Neuronal stem cell (in vitro differentiated cells): ENCODE measurements around the gene TMEM9.
A peak's percentile ranks its signal among the peaks of the same experiment; 100 is the strongest.

Experiments
- DNase-seq: peaks from one replicate; pipeline ENCODE4 v3.0.0-alpha.2; 2013; ENCODE audit warnings: low spot score
- H2AFZ ChIP-seq: one replicate; pipeline ENCODE4 v1.6.1; 2013; ENCODE audit warnings: mild to moderate bottlenecking, low read length, inconsistent platforms
- H2AK5ac ChIP-seq: 2 replicates; pipeline ENCODE4 v1.6.1; 2013; ENCODE audit warnings: low read depth, mild to moderate bottlenecking, inconsistent platforms, low read length, moderate library complexity, mixed read lengths
- H2BK120ac ChIP-seq: 2 replicates; pipeline ENCODE4 v1.6.1; 2013; ENCODE audit warnings: low read depth, mild to moderate bottlenecking, inconsistent platforms, low read length, moderate library complexity, mixed read lengths
- H2BK12ac ChIP-seq: one replicate; pipeline ENCODE4 v1.6.1; 2013; ENCODE audit warnings: low read length, inconsistent platforms
- H2BK15ac ChIP-seq: 2 replicates; pipeline ENCODE4 v1.6.1; 2013; ENCODE audit warnings: mild to moderate bottlenecking, low read length, inconsistent platforms, mixed read lengths
- H2BK5ac ChIP-seq: one replicate; pipeline ENCODE4 v1.6.1; 2013; ENCODE audit warnings: inconsistent platforms, mild to moderate bottlenecking, low read length, moderate library complexity
- H3K14ac ChIP-seq: one replicate; pipeline ENCODE4 v1.6.1; 2013; ENCODE audit warnings: low read length, inconsistent platforms
- H3K18ac ChIP-seq: 2 replicates; pipeline ENCODE4 v1.6.1; 2013; ENCODE audit warnings: low read length, inconsistent platforms
- H3K23ac ChIP-seq: 2 replicates; pipeline ENCODE4 v1.6.1; 2013; ENCODE audit warnings: low read depth, mild to moderate bottlenecking, mixed read lengths, low read length, inconsistent platforms; ENCODE audit not compliant: poor library complexity
- H3K27ac ChIP-seq: replicated peaks from 3 replicates; pipeline ENCODE4 v1.5.1; 2013; ENCODE audit warnings: low read length, inconsistent platforms
- H3K27me3 ChIP-seq, 3 experiments: 2 replicates each; pipeline ENCODE4 v1.6.1; 2013; ENCODE audit warnings: low read length in 3 of 3, mild to moderate bottlenecking in 2 of 3, inconsistent platforms in 1 of 3, low read depth in 1 of 3, mixed read lengths in 1 of 3, moderate library complexity in 1 of 3; ENCODE audit not compliant: control insufficient read depth in 3 of 3, insufficient read depth in 3 of 3
- H3K36me3 ChIP-seq, 2 donors: replicated peaks in 1 of 2; 2 replicates each; pipeline ENCODE4 v1.6.1; 2013; ENCODE audit warnings: low read length in 2 of 2; ENCODE audit not compliant: control insufficient read depth in 2 of 2, insufficient read depth in 2 of 2
- H3K4ac ChIP-seq: 2 replicates; pipeline ENCODE4 v1.6.1; 2013; ENCODE audit warnings: inconsistent platforms, mild to moderate bottlenecking, low read length, moderate library complexity
- H3K4me1 ChIP-seq, 2 donors: 1 replicate in 1 of 2; 2 replicates in 1 of 2; pipeline ENCODE4 v1.6.1; 2013; ENCODE audit warnings: low read length in 2 of 2, low read depth in 1 of 2; ENCODE audit not compliant: control insufficient read depth in 2 of 2, insufficient read depth in 1 of 2
- H3K4me2 ChIP-seq: one replicate; pipeline ENCODE4 v1.6.1; 2013; ENCODE audit warnings: mild to moderate bottlenecking, low read length, inconsistent platforms; ENCODE audit not compliant: insufficient read depth, poor library complexity, severe bottlenecking
- H3K4me3 ChIP-seq, 2 donors: 2 replicates each; pipeline ENCODE4 v1.5.1; 2013; ENCODE audit warnings: low read length in 2 of 2, mild to moderate bottlenecking in 2 of 2, inconsistent platforms in 1 of 2, moderate library complexity in 1 of 2
- H3K79me1 ChIP-seq: one replicate; pipeline ENCODE4 v1.6.1; 2013; ENCODE audit warnings: low read depth, mild to moderate bottlenecking, inconsistent platforms, low read length, moderate library complexity
- H3K9ac ChIP-seq: one replicate; pipeline ENCODE4 v1.6.1; 2013; ENCODE audit warnings: mild to moderate bottlenecking, low read depth, low read length, inconsistent platforms; ENCODE audit not compliant: poor library complexity
- H3K9me3 ChIP-seq, 2 donors: replicated peaks in 1 of 2; 2 replicates each; pipeline versions ENCODE3 to v1.6.1; 2013; ENCODE audit warnings: low read length in 2 of 2, mild to moderate bottlenecking in 2 of 2, inconsistent platforms in 1 of 2, low read depth in 1 of 2, mixed read lengths in 1 of 2, moderate library complexity in 1 of 2; ENCODE audit not compliant: control insufficient read depth in 2 of 2, insufficient read depth in 1 of 2
- H4K8ac ChIP-seq: one replicate; pipeline ENCODE4 v1.6.1; 2013; ENCODE audit warnings: low read depth, mild to moderate bottlenecking, inconsistent platforms, low read length, moderate library complexity
- H4K91ac ChIP-seq: one replicate; pipeline ENCODE4 v1.6.1; 2013; ENCODE audit warnings: low read length, low read depth, mild to moderate bottlenecking, inconsistent platforms; ENCODE audit not compliant: poor library complexity
- WGBS, 2 donors: extraction: QIAGEN DNeasy Blood & Tissue Kit; methylation state at CpG; one replicate each; pipeline ENCODE4 v1.1.7; 2013; ENCODE audit warnings: missing lambda C conversion rate in 2 of 2, mixed read lengths in 1 of 2; ENCODE audit not compliant: insufficient read length in 2 of 2, insufficient replicate concordance in 1 of 2; ENCODE audit errors: extremely low coverage in 2 of 2; 5-methylcytosine and 5-hydroxymethylcytosine counted together

The TMEM9 gene

GRCh38 chr1:201141418-201141817, 12.9 kb downstream of the TMEM9 start:
- H3K9me3 ChIP-seq: no peaks in the 10 kb centered on the region
- H3K23ac ChIP-seq: no peak overlapping the region
- no peak overlapping the region for H3K4ac ChIP-seq
- H3K79me1 ChIP-seq: no peaks in the 10 kb centered on the region
- H3K9ac ChIP-seq: no peak overlapping the region
- no peak overlapping the region for H3K18ac ChIP-seq
- no peak overlapping the region for H2BK15ac ChIP-seq
- no peak overlapping the region for H4K8ac ChIP-seq
- peaks cover 66 to 100% of the 10 kb centered on the region in 2 donors for H3K36me3 ChIP-seq
- H2AFZ ChIP-seq: no peak overlapping the region
- no peaks in the 10 kb centered on the region for H3K27me3 ChIP-seq
- no peak overlapping the region for H2BK5ac ChIP-seq
- no peak overlapping the region for H3K4me2 ChIP-seq
- no peak overlapping the region for H3K4me3 ChIP-seq
- no peak overlapping the region for H4K91ac ChIP-seq
- no peak overlapping the region for H2BK12ac ChIP-seq
- H2BK120ac ChIP-seq: no peak overlapping the region
- no CpG with 5 or more reads among the region's 5 CpGs for WGBS, 2 donors
- no peak overlapping the region for H3K27ac ChIP-seq
- H3K4me1 ChIP-seq: no peaks in the 10 kb centered on the region
- no peak overlapping the region for H3K14ac ChIP-seq
- DNase-seq: no peak
- H2AK5ac ChIP-seq: no peak overlapping the region

GRCh38 chr1:201140941-201141260, 13.4 kb downstream of the TMEM9 start:
- no peak overlapping the region for H2BK12ac ChIP-seq
- no peaks in the 10 kb centered on the region for H3K4me1 ChIP-seq
- no peak overlapping the region for H2AFZ ChIP-seq
- no peaks in the 10 kb centered on the region for H3K27me3 ChIP-seq
- no peak overlapping the region for H2BK15ac ChIP-seq
- WGBS, 2 donors: no CpG with 5 or more reads among the region's 8 CpGs
- H3K9me3 ChIP-seq: no peaks in the 10 kb centered on the region
- H3K4me3 ChIP-seq: no peak overlapping the region
- H4K91ac ChIP-seq: no peak overlapping the region
- H3K18ac ChIP-seq: no peak overlapping the region
- H3K79me1 ChIP-seq: no peaks in the 10 kb centered on the region
- no peak overlapping the region for H2AK5ac ChIP-seq
- H2BK5ac ChIP-seq: no peak overlapping the region
- H3K27ac ChIP-seq: no peak overlapping the region
- H3K36me3 ChIP-seq: peaks cover 66 to 100% of the 10 kb centered on the region in 2 donors
- H2BK120ac ChIP-seq: no peak overlapping the region
- H4K8ac ChIP-seq: no peak overlapping the region
- H3K4ac ChIP-seq: no peak overlapping the region
- H3K9ac ChIP-seq: no peak overlapping the region
- no peak overlapping the region for H3K23ac ChIP-seq
- H3K14ac ChIP-seq: no peak overlapping the region
- H3K4me2 ChIP-seq: no peak overlapping the region
- DNase-seq: no peak

GRCh38 chr1:201140235-201140940, 13.9 kb downstream of the TMEM9 start:
- Histone ChIP-seq H4K91ac (no peak overlapping the region), H2BK120ac (no peak overlapping the region), H3K27me3 (no peaks in the 10 kb centered on the region), H2BK5ac (peak overlapping the region; percentile 67), H3K4ac (no peak overlapping the region), H3K9me3 (no peaks in the 10 kb centered on the region), H3K9ac (no peak overlapping the region), H3K4me2 (no peak overlapping the region), H2AK5ac (no peak overlapping the region), H3K27ac (no peak overlapping the region), H3K4me1 (no peaks in the 10 kb centered on the region), H4K8ac (no peak overlapping the region), H2AFZ (no peak overlapping the region), H3K23ac (no peak overlapping the region), H3K36me3 (peaks cover 66 to 100% of the 10 kb centered on the region in 2 donors), H3K79me1 (no peaks in the 10 kb centered on the region), H3K4me3 (no peak overlapping the region), H3K14ac (no peak overlapping the region), H2BK12ac (no peak overlapping the region), H3K18ac (no peak overlapping the region), H2BK15ac (no peak overlapping the region)
- WGBS, 2 donors: no CpG with 5 or more reads among the region's 10 CpGs
- no peak for DNase-seq

- H3K9me3 ChIP-seq: no peaks in the 10 kb centered on the region
- no peaks in the 10 kb centered on the region for H3K27me3 ChIP-seq
- no peak overlapping the region for H3K23ac ChIP-seq
- H3K36me3 ChIP-seq: peaks cover 66 to 100% of the 10 kb centered on the region in 2 donors
- no peak overlapping the region for H4K8ac ChIP-seq
- no peak overlapping the region for H2BK15ac ChIP-seq
- H2BK120ac ChIP-seq: no peak overlapping the region
- no peak overlapping the region for H3K4me2 ChIP-seq
- no peak overlapping the region for H3K18ac ChIP-seq
- no peak overlapping the region for H4K91ac ChIP-seq
- no peak overlapping the region for H2AFZ ChIP-seq
- H3K4me1 ChIP-seq: no peaks in the 10 kb centered on the region
- H2AK5ac ChIP-seq: no peak overlapping the region
- H3K9ac ChIP-seq: no peak overlapping the region
- no CpG with 5 or more reads among the region's 9 CpGs for WGBS, 2 donors
- no peak overlapping the region for H3K4ac ChIP-seq
- no peak for DNase-seq
- no peak overlapping the region for H3K14ac ChIP-seq
- H3K79me1 ChIP-seq: no peaks in the 10 kb centered on the region
- no peak overlapping the region for H3K4me3 ChIP-seq
- H2BK12ac ChIP-seq: no peak overlapping the region
- no peak overlapping the region for H2BK5ac ChIP-seq
- H3K27ac ChIP-seq: no peak overlapping the region
Measured at GRCh38 chr1:201139756-201140155, 14.5 kb downstream of the TMEM9 start.
